Liver (tissue), 9 donors: Measurements from ENCODE around the gene PREX1. TPM values are rescaled to one million over a fixed set of nuclear protein-coding genes. Genes with fewer than 3 reads are reported as not detected.

Experiments
- DNase-seq: peaks from one replicate; pipeline ENCODE4 v3.0.0-alpha.2; 2017; ENCODE audit warnings: low spot score
- H3K27ac ChIP-seq, 2 donors: one replicate each; pipeline ENCODE4 v1.7.0; 2013; ENCODE audit warnings: inconsistent platforms in 2 of 2, low read length in 2 of 2, control low read depth in 1 of 2, low read depth in 1 of 2, mild to moderate bottlenecking in 1 of 2
- H3K27me3 ChIP-seq, 4 donors: one replicate each; pipeline versions ENCODE4 v1.6.1 to v1.7.0; 2013; ENCODE audit warnings: low read length in 3 of 4, inconsistent platforms in 1 of 4, mild to moderate bottlenecking in 1 of 4, moderate library complexity in 1 of 4; ENCODE audit not compliant: control insufficient read depth in 4 of 4, insufficient read depth in 4 of 4
- H3K36me3 ChIP-seq, 4 donors: one replicate each; pipeline versions ENCODE4 v1.6.1 to v1.7.0; 2013; ENCODE audit warnings: low read length in 3 of 4, mild to moderate bottlenecking in 3 of 4, low read depth in 1 of 4, moderate library complexity in 1 of 4; ENCODE audit not compliant: control insufficient read depth in 4 of 4, insufficient read depth in 3 of 4
- H3K4me1 ChIP-seq, 4 donors: one replicate each; pipeline versions ENCODE4 v1.6.1 to v1.7.0; 2013; ENCODE audit warnings: low read length in 3 of 4, mild to moderate bottlenecking in 3 of 4, moderate library complexity in 1 of 4; ENCODE audit not compliant: control insufficient read depth in 4 of 4, insufficient read depth in 4 of 4
- H3K4me3 ChIP-seq, 3 donors: one replicate each; pipeline versions ENCODE4 v1.6.1 to v1.7.0; 2013; ENCODE audit warnings: low read length in 3 of 3, control low read depth in 1 of 3, low read depth in 1 of 3, mild to moderate bottlenecking in 1 of 3
- H3K9ac ChIP-seq, 2 donors: one replicate each; pipeline ENCODE4 v1.7.0; 2013; ENCODE audit warnings: low read length in 2 of 2, mild to moderate bottlenecking in 2 of 2, moderate library complexity in 2 of 2, control low read depth in 1 of 2, low read depth in 1 of 2
- H3K9me3 ChIP-seq, 4 donors: one replicate each; pipeline versions ENCODE4 v1.6.1 to v1.7.0; 2013; ENCODE audit warnings: low read length in 3 of 4; ENCODE audit not compliant: control insufficient read depth in 4 of 4
- EGR1 ChIP-seq, 2 donors: IDR thresholded peaks; 2 replicates each; pipeline ENCODE4 v1.6.1; 2016 to 2018; ENCODE audit warnings: antibody characterized with exemption in 2 of 2, low read depth in 2 of 2
- FOXA1 ChIP-seq: IDR thresholded peaks from 2 replicates; pipeline ENCODE4 v1.6.1; 2016; ENCODE audit warnings: antibody characterized with exemption
- FOXA2 ChIP-seq: IDR thresholded peaks from 2 replicates; pipeline ENCODE4 v1.6.1; 2016; ENCODE audit warnings: antibody characterized with exemption
- HNF4A ChIP-seq, 2 donors: conservative IDR thresholded peaks; 2 replicates each; pipeline ENCODE4 v1.6.1; 2016; ENCODE audit warnings: antibody characterized with exemption in 2 of 2, mild to moderate bottlenecking in 2 of 2
- HNF4G ChIP-seq: IDR thresholded peaks from 2 replicates; pipeline ENCODE4 v1.6.1; 2016; ENCODE audit warnings: antibody characterized with exemption
- JUND ChIP-seq, 2 donors: IDR thresholded peaks; 2 replicates each; pipeline ENCODE4 v1.6.1; 2016; ENCODE audit warnings: antibody characterized with exemption in 2 of 2
- RAD21 ChIP-seq, 2 donors: IDR thresholded peaks; 2 replicates each; pipeline ENCODE4 v1.6.1; 2016; ENCODE audit warnings: antibody characterized with exemption in 2 of 2, mild to moderate bottlenecking in 2 of 2
- RXRA ChIP-seq, 2 donors: IDR thresholded peaks; 2 replicates each; pipeline ENCODE4 v1.6.1; 2017 to 2018; ENCODE audit warnings: antibody characterized with exemption in 2 of 2, mild to moderate bottlenecking in 1 of 2
- SP1 ChIP-seq: IDR thresholded peaks from 2 replicates; pipeline ENCODE4 v1.6.1; 2018; ENCODE audit warnings: antibody characterized with exemption, mild to moderate bottlenecking
- TAF1 ChIP-seq: conservative IDR thresholded peaks from 2 replicates; pipeline ENCODE4 v1.6.1; 2016; ENCODE audit warnings: antibody characterized with exemption, mild to moderate bottlenecking
- YY1 ChIP-seq: IDR thresholded peaks from 2 replicates; pipeline ENCODE4 v1.6.1; 2016; ENCODE audit warnings: antibody characterized with exemption, mild to moderate bottlenecking
- WGBS: extraction: QIAGEN DNeasy Blood & Tissue Kit; methylation state at CpG from one replicate; pipeline ENCODE4 v1.1.7; 2013; 5-methylcytosine and 5-hydroxymethylcytosine counted together
- polyA plus RNA-seq, 2 donors: library from polyadenylated mRNA; stranded (reverse) in 1 of 2; unstranded in 1 of 2; fragments of 200-250 nt in 1 of 2; fragments of >200 nt in 1 of 2; fragmentation: Nextera tagmentation in 1 of 2; extraction: Ambion mirVana in 1 of 2; gene quantifications; one replicate each; pipeline versions ENCODE4 v1.2.1 to v1.2.3, GENCODE V29; 2013 to 2015
- total RNA-seq, 2 donors: library from RNA; depleted of rRNA; stranded (reverse); fragments of >200 nt; gene quantifications; one replicate each; pipeline ENCODE4 v1.2.3, GENCODE V29; 2014
- TF ChIP-seq, protein P1 (sequence below): IDR thresholded peaks from 2 replicates; pipeline ENCODE4 v1.6.1; 2016; ENCODE audit warnings: antibody characterized with exemption, mild to moderate bottlenecking
- TF ChIP-seq, protein P2 (sequence below): IDR thresholded peaks from 2 replicates; pipeline ENCODE4 v1.6.1; 2016; ENCODE audit warnings: antibody characterized with exemption
- TF ChIP-seq, protein P3 (sequence below): IDR thresholded peaks from 2 replicates; pipeline ENCODE4 v1.6.1; 2016; ENCODE audit warnings: antibody characterized with exemption
- TF ChIP-seq, protein P4 (sequence below): fragments of 150-350 bp; IDR thresholded peaks from 2 replicates; pipeline ENCODE4 v1.5.1; 2017; ENCODE audit warnings: improper control_type of control experiment, low read depth, low read length; ENCODE audit not compliant: missing input control
- donor health status: healthy.
- donor health status: healthy.
- donor health status: healthy.
- donor health status: healthy.
- donor health status: healthy.

Gene PREX1
- total and polyA plus RNA-seq, 4 donors, result 2.2 to 18.0 (median 10.8) TPM

DNA sequence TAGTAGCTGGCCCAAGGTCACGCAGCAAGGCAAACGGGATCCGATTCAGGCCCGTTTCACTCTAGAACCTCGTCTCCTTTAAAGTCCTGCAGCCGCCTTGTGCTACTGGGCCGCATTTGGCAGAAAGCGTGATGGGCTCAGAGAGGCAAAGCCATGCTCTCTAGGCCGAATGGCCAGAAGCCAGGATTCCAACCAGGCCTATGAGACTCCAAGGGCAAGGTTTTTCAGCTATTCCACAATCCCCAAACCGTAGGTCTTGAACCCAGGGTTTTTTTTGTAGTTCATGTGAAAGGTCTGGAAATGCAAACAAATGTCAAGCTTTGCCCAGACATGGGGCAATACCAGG lies 174.1 kb downstream of the PREX1 start:
- H3K4me1 ChIP-seq, result peaks cover 0 to 5% (median 2%) of the 10 kb centered on the region in 4 donors
- no peak for DNase-seq
- WGBS, result 90% methylated on average over 10 of the region's 10 CpGs
- H3K27me3 ChIP-seq, result no peaks in the 10 kb centered on the region
- TF ChIP-seq RXRA (IDR thresholded peaks at IDR 0.05), result no peak
- no peak for TF ChIP-seq HNF4G
- no peak for TF ChIP-seq JUND (IDR thresholded peaks at IDR 0.05)
- TF ChIP-seq HNF4A (conservative IDR thresholded peaks at IDR 0.05), result peak in 1 of 2 donors; percentile 21
- TF ChIP-seq, protein P1, sequence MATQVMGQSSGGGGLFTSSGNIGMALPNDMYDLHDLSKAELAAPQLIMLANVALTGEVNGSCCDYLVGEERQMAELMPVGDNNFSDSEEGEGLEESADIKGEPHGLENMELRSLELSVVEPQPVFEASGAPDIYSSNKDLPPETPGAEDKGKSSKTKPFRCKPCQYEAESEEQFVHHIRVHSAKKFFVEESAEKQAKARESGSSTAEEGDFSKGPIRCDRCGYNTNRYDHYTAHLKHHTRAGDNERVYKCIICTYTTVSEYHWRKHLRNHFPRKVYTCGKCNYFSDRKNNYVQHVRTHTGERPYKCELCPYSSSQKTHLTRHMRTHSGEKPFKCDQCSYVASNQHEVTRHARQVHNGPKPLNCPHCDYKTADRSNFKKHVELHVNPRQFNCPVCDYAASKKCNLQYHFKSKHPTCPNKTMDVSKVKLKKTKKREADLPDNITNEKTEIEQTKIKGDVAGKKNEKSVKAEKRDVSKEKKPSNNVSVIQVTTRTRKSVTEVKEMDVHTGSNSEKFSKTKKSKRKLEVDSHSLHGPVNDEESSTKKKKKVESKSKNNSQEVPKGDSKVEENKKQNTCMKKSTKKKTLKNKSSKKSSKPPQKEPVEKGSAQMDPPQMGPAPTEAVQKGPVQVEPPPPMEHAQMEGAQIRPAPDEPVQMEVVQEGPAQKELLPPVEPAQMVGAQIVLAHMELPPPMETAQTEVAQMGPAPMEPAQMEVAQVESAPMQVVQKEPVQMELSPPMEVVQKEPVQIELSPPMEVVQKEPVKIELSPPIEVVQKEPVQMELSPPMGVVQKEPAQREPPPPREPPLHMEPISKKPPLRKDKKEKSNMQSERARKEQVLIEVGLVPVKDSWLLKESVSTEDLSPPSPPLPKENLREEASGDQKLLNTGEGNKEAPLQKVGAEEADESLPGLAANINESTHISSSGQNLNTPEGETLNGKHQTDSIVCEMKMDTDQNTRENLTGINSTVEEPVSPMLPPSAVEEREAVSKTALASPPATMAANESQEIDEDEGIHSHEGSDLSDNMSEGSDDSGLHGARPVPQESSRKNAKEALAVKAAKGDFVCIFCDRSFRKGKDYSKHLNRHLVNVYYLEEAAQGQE, result no peak
- TF ChIP-seq, protein P2, sequence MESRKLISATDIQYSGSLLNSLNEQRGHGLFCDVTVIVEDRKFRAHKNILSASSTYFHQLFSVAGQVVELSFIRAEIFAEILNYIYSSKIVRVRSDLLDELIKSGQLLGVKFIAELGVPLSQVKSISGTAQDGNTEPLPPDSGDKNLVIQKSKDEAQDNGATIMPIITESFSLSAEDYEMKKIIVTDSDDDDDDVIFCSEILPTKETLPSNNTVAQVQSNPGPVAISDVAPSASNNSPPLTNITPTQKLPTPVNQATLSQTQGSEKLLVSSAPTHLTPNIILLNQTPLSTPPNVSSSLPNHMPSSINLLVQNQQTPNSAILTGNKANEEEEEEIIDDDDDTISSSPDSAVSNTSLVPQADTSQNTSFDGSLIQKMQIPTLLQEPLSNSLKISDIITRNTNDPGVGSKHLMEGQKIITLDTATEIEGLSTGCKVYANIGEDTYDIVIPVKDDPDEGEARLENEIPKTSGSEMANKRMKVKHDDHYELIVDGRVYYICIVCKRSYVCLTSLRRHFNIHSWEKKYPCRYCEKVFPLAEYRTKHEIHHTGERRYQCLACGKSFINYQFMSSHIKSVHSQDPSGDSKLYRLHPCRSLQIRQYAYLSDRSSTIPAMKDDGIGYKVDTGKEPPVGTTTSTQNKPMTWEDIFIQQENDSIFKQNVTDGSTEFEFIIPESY, result no peak
- TF ChIP-seq YY1, result no peak
- TF ChIP-seq TAF1, result no peak
- no peak overlapping the region for H3K4me3 ChIP-seq
- peaks cover 2 to 15% (median 5%) of the 10 kb centered on the region in 4 donors for H3K36me3 ChIP-seq
- H3K27ac ChIP-seq, result no peak overlapping the region
- H3K9ac ChIP-seq, result no peak overlapping the region
- no peaks in the 10 kb centered on the region for H3K9me3 ChIP-seq

DNA sequence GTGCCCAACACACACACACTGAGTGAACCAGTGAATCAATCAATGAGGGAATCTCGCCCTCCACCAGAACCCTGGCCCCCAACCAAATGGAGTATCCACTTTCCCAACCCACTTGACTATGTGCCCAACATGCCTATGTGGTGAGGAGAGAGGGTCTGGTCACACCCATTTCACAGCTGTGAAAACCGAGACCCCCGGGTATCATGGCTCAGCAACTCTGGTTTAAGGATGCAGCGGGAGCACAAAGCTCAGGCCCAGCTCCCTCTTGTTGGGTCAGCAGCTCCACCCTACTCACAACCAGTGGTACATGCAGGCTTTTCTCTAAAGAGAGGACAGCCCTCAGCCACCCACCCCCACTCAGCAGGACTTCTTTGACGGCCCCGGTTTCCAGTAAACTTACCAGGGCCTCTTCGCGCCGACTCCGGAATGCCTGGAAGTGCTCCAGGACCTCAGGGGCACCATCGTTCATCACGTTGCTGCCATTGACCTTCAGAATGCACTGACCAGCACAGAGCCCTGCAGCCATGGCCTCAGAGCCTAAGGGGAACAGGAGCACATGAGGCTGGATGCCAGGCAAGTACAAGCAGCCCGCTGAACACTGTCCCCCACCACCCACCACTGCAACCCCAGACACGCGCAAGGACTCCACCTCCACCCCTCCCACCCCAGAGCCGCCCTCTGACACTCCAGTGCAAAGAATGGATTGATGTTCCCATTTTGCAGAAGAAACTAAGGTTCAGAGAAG lies 174.7 kb downstream of the PREX1 start:
- DNase-seq, result no peak
- Histone ChIP-seq H3K27me3 (no peaks in the 10 kb centered on the region), H3K9me3 (no peaks in the 10 kb centered on the region), H3K4me1 (peaks cover 0 to 5% (median 2%) of the 10 kb centered on the region in 4 donors), H3K4me3 (no peak overlapping the region), H3K9ac (no peak overlapping the region), H3K36me3 (peaks cover 2 to 17% (median 6%) of the 10 kb centered on the region in 4 donors), H3K27ac (no peak overlapping the region)
- TF ChIP-seq JUND (IDR thresholded peaks at IDR 0.05) (no peak), SP1 (no peak), EGR1 (IDR thresholded peaks at IDR 0.05; ENCODE audit: low read depth in 2 of 2) (no peak), RXRA (IDR thresholded peaks at IDR 0.05) (no peak), FOXA2 (no peak), FOXA1 (no peak), RAD21 (IDR thresholded peaks at IDR 0.05) (no peak)
- TF ChIP-seq, protein P3, sequence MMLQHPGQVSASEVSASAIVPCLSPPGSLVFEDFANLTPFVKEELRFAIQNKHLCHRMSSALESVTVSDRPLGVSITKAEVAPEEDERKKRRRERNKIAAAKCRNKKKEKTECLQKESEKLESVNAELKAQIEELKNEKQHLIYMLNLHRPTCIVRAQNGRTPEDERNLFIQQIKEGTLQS, result no peak
- TF ChIP-seq, protein P1, result no peak
- TF ChIP-seq, protein P4, sequence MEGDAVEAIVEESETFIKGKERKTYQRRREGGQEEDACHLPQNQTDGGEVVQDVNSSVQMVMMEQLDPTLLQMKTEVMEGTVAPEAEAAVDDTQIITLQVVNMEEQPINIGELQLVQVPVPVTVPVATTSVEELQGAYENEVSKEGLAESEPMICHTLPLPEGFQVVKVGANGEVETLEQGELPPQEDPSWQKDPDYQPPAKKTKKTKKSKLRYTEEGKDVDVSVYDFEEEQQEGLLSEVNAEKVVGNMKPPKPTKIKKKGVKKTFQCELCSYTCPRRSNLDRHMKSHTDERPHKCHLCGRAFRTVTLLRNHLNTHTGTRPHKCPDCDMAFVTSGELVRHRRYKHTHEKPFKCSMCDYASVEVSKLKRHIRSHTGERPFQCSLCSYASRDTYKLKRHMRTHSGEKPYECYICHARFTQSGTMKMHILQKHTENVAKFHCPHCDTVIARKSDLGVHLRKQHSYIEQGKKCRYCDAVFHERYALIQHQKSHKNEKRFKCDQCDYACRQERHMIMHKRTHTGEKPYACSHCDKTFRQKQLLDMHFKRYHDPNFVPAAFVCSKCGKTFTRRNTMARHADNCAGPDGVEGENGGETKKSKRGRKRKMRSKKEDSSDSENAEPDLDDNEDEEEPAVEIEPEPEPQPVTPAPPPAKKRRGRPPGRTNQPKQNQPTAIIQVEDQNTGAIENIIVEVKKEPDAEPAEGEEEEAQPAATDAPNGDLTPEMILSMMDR, result no peak
- WGBS, result 76% methylated on average over 16 of the region's 16 CpGs
